ENCODE data around the gene ZNF213. TPM values are rescaled to one million over a fixed set of nuclear protein-coding genes. Genes with fewer than 3 reads are reported as not detected.
"Not testable (repeated sequence)": the region's sequence is repeated elsewhere in the genome, so short reads cannot be mapped to it uniquely, and the experiment has no call there.

Gene ZNF213
- total RNA-seq, 4 donors from 2014 or later, result 0.77 to 101 (median 11.1) TPM

DNA sequence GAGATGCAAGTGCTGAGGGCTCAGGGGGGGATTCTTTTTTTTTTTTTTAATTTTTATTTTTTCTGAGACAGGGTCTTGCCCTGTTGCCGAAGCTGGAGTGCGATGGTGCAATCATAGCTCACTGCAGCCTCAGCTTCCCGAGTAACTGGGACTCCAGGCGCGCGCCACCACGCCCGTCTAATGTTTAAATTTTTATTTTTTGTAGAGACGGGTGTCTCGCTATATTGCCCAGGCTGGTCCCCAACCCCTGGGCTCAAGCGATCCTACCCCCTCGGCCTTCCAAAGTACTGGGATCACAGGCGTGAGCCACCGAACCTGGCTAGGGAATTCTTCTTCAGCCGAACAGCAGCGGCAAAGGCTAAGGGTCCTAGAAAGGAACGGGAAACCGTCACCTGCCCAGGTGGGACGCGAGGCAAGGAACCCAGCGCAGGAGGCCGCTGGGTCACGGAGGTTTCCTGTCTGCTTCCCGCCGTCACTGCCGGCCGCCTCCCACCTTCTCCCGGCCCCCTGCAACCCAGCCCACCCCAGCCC lies 39.9 kb downstream of the ZNF213 start:
- intact Hi-C loops (cut with DNase I; ENCODE audit: low total_unique reads), result no loop called here
- DNase-seq, result no peak
- TF ChIP-seq, protein P1, sequence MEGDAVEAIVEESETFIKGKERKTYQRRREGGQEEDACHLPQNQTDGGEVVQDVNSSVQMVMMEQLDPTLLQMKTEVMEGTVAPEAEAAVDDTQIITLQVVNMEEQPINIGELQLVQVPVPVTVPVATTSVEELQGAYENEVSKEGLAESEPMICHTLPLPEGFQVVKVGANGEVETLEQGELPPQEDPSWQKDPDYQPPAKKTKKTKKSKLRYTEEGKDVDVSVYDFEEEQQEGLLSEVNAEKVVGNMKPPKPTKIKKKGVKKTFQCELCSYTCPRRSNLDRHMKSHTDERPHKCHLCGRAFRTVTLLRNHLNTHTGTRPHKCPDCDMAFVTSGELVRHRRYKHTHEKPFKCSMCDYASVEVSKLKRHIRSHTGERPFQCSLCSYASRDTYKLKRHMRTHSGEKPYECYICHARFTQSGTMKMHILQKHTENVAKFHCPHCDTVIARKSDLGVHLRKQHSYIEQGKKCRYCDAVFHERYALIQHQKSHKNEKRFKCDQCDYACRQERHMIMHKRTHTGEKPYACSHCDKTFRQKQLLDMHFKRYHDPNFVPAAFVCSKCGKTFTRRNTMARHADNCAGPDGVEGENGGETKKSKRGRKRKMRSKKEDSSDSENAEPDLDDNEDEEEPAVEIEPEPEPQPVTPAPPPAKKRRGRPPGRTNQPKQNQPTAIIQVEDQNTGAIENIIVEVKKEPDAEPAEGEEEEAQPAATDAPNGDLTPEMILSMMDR (IDR thresholded peaks at IDR 0.05), result no peak
- no peak for TF ChIP-seq POLR2A (IDR thresholded peaks at IDR 0.05)
- H3K27ac ChIP-seq, result no peak overlapping the region
- H3K4me1 ChIP-seq, result peaks cover 0 to 8% of the 10 kb centered on the region in 2 donors
- no peak overlapping the region for H3K4me3 ChIP-seq
- peaks cover 27 to 70% of the 10 kb centered on the region in 2 donors for H3K27me3 ChIP-seq
- H3K9me3 ChIP-seq, result no peaks in the 10 kb centered on the region
- H3K36me3 ChIP-seq, result no peaks in the 10 kb centered on the region

DNA sequence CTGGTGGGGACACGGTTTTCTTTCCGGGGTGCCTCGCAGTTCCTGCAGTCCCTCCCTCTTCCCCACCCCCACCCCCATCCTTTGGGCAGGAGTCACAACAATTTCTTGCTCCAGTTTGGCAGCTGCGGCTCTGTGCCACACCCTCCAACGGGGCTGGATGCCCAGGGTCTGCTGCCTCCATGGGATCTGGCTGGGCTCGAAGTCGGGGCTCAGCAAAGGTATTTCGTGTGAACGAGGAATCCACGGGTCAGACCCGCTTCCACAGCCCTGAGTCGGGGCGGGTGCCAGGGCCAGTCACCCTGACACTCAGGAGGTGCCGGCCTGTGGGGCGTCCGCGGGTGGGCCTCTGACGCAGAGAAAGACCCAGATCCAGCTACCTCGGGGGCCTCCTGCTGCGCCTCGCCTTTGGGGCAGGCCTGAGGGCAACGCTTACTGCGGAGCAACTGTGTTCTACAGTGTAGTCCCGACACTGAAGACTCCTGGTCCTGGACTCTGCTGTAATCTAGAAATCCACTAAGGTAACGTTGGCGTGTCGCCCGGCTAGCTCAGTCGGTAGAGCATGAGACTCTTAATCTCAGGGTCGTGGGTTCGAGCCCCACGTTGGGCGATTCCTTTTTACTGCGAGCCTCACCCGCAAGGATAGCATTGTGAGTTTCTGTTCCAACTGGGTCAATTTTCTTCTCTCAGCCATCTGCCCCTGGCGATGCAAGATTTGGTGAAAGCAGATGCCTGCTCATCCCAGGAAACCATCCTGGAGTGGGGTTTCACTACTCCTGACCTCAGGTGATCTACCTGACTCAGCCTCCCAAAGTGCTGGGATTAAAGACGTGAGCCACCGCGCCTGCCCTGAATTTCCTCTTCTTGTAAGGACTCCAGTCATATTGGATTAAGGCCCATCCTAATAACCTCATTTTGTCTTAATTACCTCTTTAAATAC lies 40.6 kb downstream of the ZNF213 start:
- Histone ChIP-seq H3K36me3 (no peaks in the 10 kb centered on the region), H3K4me1 (peaks cover 0 to 5% of the 10 kb centered on the region in 2 donors), H3K27ac (no peak overlapping the region), H3K4me3 (no peak overlapping the region), H3K27me3 (peaks cover 27 to 66% of the 10 kb centered on the region in 2 donors), H3K9me3 (no peaks in the 10 kb centered on the region)
- no peak for DNase-seq
- TF ChIP-seq POLR2A (IDR thresholded peaks at IDR 0.05), result no peak
- TF ChIP-seq, protein P1 (IDR thresholded peaks at IDR 0.05), result no peak
- intact Hi-C loops (cut with DNase I; ENCODE audit: low total_unique reads), result no loop called here

DNA sequence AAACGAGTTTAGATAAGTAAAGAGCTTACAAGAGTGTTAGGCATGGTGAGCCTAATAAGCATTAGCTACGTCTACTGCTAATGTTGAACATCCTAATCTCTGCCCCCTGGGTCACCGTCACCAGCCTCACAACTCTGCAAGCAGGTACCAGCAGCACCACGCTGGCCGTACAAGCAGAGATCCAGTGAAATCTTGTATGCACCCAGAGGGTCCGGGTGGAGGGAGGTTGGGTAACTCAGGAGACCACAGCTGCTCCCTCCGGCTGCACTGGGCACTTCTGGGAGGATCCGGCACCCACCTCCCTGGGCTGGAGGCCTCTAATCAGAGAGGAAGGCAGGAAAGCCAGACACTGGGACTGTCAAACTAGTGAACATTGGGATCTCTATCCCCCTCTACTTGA lies 44.8 kb downstream of the ZNF213 start:
- H3K4me3 ChIP-seq, result no peak overlapping the region
- peaks cover 13 to 65% of the 10 kb centered on the region in 2 donors for H3K27me3 ChIP-seq
- no peak overlapping the region for H3K27ac ChIP-seq
- H3K36me3 ChIP-seq, result no peaks in the 10 kb centered on the region
- intact Hi-C loops (cut with DNase I; ENCODE audit: low total_unique reads), result no loop called here
- no peak for DNase-seq
- no peaks in the 10 kb centered on the region for H3K9me3 ChIP-seq
- TF ChIP-seq POLR2A (IDR thresholded peaks at IDR 0.05), result no peak
- H3K4me1 ChIP-seq, result no peaks in the 10 kb centered on the region

DNA sequence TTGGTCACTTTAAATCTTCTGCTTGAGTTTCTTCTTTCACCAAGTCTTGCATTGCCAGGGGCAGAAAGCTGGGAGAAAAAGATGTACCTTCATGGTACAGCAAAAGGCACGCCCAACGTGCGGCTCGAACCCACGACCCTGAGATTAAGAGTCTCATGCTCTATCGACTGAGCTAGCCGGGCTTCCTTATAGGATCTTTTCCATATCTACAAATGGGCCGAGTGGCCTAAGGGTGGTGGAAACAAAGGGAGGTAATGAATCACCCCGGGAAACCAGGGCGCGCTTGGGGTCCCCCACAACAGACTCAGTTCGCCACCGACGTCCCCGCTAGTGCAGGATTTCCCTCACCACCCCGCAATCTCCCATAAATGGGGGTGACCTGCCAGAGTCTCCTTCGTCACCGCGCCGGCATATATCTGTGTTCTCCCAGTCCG lies 45.6 kb downstream of the ZNF213 start:
- H3K27ac ChIP-seq, result no peak overlapping the region
- H3K9me3 ChIP-seq, result no peaks in the 10 kb centered on the region
- intact Hi-C loops (cut with DNase I; ENCODE audit: low total_unique reads), result no loop called here
- H3K4me1 ChIP-seq, result no peaks in the 10 kb centered on the region
- peaks cover 5 to 60% of the 10 kb centered on the region in 2 donors for H3K27me3 ChIP-seq
- H3K36me3 ChIP-seq, result no peaks in the 10 kb centered on the region
- H3K4me3 ChIP-seq, result no peak overlapping the region
- DNase-seq, result no peak
- TF ChIP-seq, protein P1 (IDR thresholded peaks at IDR 0.05), result no peak
- TF ChIP-seq POLR2A (IDR thresholded peaks at IDR 0.05), result no peak

GRCh38 chr16:3182293-3182607 lies 47.4 kb downstream of the ZNF213 start:
- H3K4me3 ChIP-seq; H3K9me3 ChIP-seq; H3K4me1 ChIP-seq; H3K36me3 ChIP-seq; intact Hi-C loops (cut with DNase I; ENCODE audit: low total_unique reads); DNase-seq; H3K27ac ChIP-seq: not testable (repeated sequence)
- H3K27me3 ChIP-seq, result peaks cover 4 to 49% of the 10 kb centered on the region in 2 donors
